Measurements from ENCODE around the gene ST3GAL4. TPM values are rescaled to one million over a fixed set of nuclear protein-coding genes. Genes with fewer than 3 reads are reported as not detected.

ST3GAL4 gene
- total RNA-seq, 1 experiment from 2014 or later: 17.3 TPM

DNA sequence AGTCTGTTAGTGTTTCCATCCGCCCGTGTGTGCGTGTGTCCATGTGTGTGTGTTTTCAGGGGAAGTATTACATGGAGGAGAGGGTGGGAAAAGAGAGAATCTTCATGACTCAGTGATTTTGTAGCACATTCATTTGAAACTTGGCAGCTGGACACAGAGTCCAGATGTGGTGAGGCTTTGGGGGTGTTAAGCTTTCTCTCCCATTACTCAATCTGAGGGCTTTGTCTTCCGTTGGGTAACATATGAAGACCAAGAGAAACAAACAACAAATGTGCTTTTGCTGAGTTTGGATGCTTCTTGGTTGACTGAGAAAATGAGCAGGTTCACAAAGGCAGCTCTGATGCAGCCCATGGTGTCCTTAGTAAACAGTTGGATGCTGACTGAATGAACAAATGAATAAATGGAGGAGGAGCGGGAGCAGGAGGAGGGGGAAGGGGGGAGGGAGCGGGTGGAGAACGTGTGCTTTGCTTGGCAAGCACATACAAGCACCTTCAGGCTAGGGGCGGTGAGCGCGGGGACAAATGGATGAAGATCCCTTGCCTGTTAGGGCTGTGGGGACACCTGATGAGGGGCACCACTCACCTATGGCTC is 104.3 kb downstream of the ST3GAL4 start:
- H3K9me3 Mint-ChIP-seq: peaks cover 4% of the 10 kb centered on the region
- CTCF ChIA-PET: interaction anchor here (0.9 to 5.0 kb wide), 3 partner anchors 20 to 149 kb away, joined by 3 to 17 read pairs (median 4); no protein-coding TSS in a partner anchor
- H3K27ac Mint-ChIP-seq: no peak overlapping the region

DNA sequence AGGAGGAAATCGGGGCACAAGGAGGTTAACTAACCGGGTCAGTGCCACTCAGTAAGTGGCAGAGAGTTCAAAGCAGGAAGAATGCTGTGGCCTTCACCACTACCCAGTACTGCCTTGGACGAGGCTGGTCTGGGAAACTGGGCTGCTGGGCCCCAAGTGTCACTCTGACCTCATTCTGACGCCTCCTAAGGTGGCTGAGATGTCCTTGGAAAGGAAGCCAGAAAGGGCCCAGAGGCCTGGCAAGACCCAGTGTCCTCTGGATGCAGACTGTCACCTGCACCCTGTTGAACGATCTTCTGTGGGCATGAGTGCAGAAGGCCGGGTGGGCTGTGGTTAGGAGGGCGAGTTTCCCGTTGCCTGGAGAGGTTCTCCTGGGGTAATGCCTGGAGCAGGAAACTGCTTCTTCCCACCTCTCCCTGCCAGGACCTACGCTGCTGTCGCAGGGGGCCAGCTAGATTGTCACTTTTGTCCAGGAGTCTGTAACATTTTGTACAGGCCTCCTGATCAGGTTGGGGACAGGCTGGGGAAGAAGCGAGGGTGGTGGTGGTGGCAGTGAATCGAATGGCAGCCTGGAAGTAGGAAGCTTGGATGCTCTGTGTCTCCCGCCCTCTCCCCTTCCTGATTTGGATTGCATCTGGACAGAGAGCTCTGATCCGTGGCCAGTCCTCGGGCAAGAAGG is 105.1 kb downstream of the ST3GAL4 start:
- H3K9me3 Mint-ChIP-seq: peaks cover 4% of the 10 kb centered on the region
- no peaks in the 10 kb centered on the region for H3K27me3 Mint-ChIP-seq (ENCODE audit: low read depth)
- ChIA-PET CTCF (interaction anchor here (1.5 to 5.0 kb wide), 2 partner anchors 20 kb away, joined by 6 to 17 read pairs; no protein-coding TSS in a partner anchor), POLR2A (no interaction called here)
- no peaks in the 10 kb centered on the region for H3K36me3 Mint-ChIP-seq
- H3K4me3 Mint-ChIP-seq: no peak overlapping the region
- H3K27ac Mint-ChIP-seq: no peak overlapping the region
- no peak for DNase-seq (ENCODE audit: low spot score)
- peaks cover 14% of the 10 kb centered on the region for H3K4me1 Mint-ChIP-seq
- ATAC-seq: no peak
- no peak for TF ChIP-seq SMAD4 (CRISPR knock-in tag; IDR thresholded peaks at IDR 0.05)
- TF ChIP-seq ELF4 (CRISPR knock-in tag; IDR thresholded peaks at IDR 0.05; ENCODE audit: low read depth): no peak
- TF ChIP-seq, protein P1, sequence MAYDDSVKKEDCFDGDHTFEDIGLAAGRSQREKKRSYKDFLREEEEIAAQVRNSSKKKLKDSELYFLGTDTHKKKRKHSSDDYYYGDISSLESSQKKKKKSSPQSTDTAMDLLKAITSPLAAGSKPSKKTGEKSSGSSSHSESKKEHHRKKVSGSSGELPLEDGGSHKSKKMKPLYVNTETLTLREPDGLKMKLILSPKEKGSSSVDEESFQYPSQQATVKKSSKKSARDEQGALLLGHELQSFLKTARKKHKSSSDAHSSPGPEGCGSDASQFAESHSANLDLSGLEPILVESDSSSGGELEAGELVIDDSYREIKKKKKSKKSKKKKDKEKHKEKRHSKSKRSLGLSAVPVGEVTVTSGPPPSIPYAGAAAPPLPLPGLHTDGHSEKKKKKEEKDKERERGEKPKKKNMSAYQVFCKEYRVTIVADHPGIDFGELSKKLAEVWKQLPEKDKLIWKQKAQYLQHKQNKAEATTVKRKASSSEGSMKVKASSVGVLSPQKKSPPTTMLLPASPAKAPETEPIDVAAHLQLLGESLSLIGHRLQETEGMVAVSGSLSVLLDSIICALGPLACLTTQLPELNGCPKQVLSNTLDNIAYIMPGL (CRISPR knock-in tag; IDR thresholded peaks at IDR 0.05): no peak
- TF ChIP-seq ZNF232 (CRISPR knock-in tag; IDR thresholded peaks at IDR 0.05): no peak
- TF ChIP-seq, protein P2, sequence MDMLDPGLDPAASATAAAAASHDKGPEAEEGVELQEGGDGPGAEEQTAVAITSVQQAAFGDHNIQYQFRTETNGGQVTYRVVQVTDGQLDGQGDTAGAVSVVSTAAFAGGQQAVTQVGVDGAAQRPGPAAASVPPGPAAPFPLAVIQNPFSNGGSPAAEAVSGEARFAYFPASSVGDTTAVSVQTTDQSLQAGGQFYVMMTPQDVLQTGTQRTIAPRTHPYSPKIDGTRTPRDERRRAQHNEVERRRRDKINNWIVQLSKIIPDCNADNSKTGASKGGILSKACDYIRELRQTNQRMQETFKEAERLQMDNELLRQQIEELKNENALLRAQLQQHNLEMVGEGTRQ (CRISPR knock-in tag; IDR thresholded peaks at IDR 0.05): no peak
- TF ChIP-seq TEAD4 (CRISPR knock-in tag; IDR thresholded peaks at IDR 0.05): no peak
- TF ChIP-seq, protein P3, sequence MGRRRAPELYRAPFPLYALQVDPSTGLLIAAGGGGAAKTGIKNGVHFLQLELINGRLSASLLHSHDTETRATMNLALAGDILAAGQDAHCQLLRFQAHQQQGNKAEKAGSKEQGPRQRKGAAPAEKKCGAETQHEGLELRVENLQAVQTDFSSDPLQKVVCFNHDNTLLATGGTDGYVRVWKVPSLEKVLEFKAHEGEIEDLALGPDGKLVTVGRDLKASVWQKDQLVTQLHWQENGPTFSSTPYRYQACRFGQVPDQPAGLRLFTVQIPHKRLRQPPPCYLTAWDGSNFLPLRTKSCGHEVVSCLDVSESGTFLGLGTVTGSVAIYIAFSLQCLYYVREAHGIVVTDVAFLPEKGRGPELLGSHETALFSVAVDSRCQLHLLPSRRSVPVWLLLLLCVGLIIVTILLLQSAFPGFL (CRISPR knock-in tag; IDR thresholded peaks at IDR 0.05; ENCODE audit: borderline replicate concordance): no peak
- TF ChIP-seq, protein P4, sequence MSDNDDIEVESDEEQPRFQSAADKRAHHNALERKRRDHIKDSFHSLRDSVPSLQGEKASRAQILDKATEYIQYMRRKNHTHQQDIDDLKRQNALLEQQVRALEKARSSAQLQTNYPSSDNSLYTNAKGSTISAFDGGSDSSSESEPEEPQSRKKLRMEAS (CRISPR knock-in tag; IDR thresholded peaks at IDR 0.05): no peak

More for the DNA sequence above, 104.3 kb downstream of the ST3GAL4 start:
- no peaks in the 10 kb centered on the region for H3K27me3 Mint-ChIP-seq (ENCODE audit: low read depth)
- no peak overlapping the region for H3K4me3 Mint-ChIP-seq
- DNase-seq (ENCODE audit: low spot score) (no peak), ATAC-seq (no peak)
- TF ChIP-seq ZNF138 (CRISPR knock-in tag; conservative IDR thresholded peaks at IDR 0.05) (no peak), ZNF396 (CRISPR knock-in tag; IDR thresholded peaks at IDR 0.05; ENCODE audit: borderline replicate concordance) (no peak), ETV6 (CRISPR knock-in tag; IDR thresholded peaks at IDR 0.05) (no peak), ZNF423 (CRISPR knock-in tag; IDR thresholded peaks at IDR 0.05) (no peak), FOXK1 (CRISPR knock-in tag; IDR thresholded peaks at IDR 0.05) (no peak), PRRX2 (CRISPR knock-in tag; IDR thresholded peaks at IDR 0.05) (no peak), IRF2 (CRISPR knock-in tag; IDR thresholded peaks at IDR 0.05; ENCODE audit: borderline replicate concordance, low read depth) (no peak), TEAD4 (CRISPR knock-in tag; IDR thresholded peaks at IDR 0.05) (no peak)
- TF ChIP-seq, protein P5, sequence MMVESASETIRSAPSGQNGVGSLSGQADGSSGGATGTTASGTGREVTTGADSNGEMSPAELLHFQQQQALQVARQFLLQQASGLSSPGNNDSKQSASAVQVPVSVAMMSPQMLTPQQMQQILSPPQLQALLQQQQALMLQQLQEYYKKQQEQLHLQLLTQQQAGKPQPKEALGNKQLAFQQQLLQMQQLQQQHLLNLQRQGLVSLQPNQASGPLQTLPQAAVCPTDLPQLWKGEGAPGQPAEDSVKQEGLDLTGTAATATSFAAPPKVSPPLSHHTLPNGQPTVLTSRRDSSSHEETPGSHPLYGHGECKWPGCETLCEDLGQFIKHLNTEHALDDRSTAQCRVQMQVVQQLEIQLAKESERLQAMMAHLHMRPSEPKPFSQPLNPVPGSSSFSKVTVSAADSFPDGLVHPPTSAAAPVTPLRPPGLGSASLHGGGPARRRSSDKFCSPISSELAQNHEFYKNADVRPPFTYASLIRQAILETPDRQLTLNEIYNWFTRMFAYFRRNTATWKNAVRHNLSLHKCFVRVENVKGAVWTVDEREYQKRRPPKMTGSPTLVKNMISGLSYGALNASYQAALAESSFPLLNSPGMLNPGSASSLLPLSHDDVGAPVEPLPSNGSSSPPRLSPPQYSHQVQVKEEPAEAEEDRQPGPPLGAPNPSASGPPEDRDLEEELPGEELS (CRISPR knock-in tag; IDR thresholded peaks at IDR 0.05): no peak
- TF ChIP-seq, protein P6, sequence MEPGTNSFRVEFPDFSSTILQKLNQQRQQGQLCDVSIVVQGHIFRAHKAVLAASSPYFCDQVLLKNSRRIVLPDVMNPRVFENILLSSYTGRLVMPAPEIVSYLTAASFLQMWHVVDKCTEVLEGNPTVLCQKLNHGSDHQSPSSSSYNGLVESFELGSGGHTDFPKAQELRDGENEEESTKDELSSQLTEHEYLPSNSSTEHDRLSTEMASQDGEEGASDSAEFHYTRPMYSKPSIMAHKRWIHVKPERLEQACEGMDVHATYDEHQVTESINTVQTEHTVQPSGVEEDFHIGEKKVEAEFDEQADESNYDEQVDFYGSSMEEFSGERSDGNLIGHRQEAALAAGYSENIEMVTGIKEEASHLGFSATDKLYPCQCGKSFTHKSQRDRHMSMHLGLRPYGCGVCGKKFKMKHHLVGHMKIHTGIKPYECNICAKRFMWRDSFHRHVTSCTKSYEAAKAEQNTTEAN (CRISPR knock-in tag; IDR thresholded peaks at IDR 0.05): no peak
- TF ChIP-seq, protein P7, sequence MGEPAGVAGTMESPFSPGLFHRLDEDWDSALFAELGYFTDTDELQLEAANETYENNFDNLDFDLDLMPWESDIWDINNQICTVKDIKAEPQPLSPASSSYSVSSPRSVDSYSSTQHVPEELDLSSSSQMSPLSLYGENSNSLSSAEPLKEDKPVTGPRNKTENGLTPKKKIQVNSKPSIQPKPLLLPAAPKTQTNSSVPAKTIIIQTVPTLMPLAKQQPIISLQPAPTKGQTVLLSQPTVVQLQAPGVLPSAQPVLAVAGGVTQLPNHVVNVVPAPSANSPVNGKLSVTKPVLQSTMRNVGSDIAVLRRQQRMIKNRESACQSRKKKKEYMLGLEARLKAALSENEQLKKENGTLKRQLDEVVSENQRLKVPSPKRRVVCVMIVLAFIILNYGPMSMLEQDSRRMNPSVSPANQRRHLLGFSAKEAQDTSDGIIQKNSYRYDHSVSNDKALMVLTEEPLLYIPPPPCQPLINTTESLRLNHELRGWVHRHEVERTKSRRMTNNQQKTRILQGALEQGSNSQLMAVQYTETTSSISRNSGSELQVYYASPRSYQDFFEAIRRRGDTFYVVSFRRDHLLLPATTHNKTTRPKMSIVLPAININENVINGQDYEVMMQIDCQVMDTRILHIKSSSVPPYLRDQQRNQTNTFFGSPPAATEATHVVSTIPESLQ (CRISPR knock-in tag; IDR thresholded peaks at IDR 0.05): no peak
- TF ChIP-seq, protein P8, sequence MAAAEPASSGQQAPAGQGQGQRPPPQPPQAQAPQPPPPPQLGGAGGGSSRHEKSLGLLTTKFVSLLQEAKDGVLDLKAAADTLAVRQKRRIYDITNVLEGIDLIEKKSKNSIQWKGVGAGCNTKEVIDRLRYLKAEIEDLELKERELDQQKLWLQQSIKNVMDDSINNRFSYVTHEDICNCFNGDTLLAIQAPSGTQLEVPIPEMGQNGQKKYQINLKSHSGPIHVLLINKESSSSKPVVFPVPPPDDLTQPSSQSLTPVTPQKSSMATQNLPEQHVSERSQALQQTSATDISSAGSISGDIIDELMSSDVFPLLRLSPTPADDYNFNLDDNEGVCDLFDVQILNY (CRISPR knock-in tag; IDR thresholded peaks at IDR 0.05): no peak
- TF ChIP-seq, protein P9, sequence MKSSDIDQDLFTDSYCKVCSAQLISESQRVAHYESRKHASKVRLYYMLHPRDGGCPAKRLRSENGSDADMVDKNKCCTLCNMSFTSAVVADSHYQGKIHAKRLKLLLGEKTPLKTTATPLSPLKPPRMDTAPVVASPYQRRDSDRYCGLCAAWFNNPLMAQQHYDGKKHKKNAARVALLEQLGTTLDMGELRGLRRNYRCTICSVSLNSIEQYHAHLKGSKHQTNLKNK (CRISPR knock-in tag; IDR thresholded peaks at IDR 0.05): no peak
- TF ChIP-seq, protein P10, sequence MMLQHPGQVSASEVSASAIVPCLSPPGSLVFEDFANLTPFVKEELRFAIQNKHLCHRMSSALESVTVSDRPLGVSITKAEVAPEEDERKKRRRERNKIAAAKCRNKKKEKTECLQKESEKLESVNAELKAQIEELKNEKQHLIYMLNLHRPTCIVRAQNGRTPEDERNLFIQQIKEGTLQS (CRISPR knock-in tag; conservative IDR thresholded peaks at IDR 0.05): no peak
- TF ChIP-seq, protein P3 (CRISPR knock-in tag; IDR thresholded peaks at IDR 0.05; ENCODE audit: borderline replicate concordance): no peak
- H3K4me1 Mint-ChIP-seq: peaks cover 9% of the 10 kb centered on the region
- no peaks in the 10 kb centered on the region for H3K36me3 Mint-ChIP-seq
- POLR2A ChIA-PET: no interaction called here
